Measurements from ENCODE around the gene RAD50. TPM values are rescaled to one million over a fixed set of nuclear protein-coding genes. Genes with fewer than 3 reads are reported as not detected.

Gene RAD50
- total RNA-seq, 1 donor from 2014 or later: 26.9 TPM

- no peak for FAIRE-seq
- no peak for DNase-seq (ENCODE audit: low spot score in 2 of 2)
These were observed 114.2 kb downstream of the RAD50 start for GRCh38 chr5:132671000-132671399.

DNA sequence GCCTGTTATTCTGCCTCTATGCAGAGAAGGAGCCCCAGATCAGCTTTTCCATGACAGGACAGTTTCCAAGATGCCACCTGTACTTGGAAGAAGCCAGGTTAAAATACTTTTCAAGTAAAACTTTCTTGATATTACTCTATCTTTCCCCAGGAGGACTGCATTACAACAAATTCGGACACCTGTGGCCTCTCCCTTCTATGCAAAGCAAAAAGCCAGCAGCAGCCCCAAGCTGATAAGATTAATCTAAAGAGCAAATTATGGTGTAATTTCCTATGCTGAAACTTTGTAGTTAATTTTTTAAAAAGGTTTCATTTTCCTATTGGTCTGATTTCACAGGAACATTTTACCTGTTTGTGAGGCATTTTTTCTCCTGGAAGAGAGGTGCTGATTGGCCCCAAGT, 116.7 kb downstream of the RAD50 start:
- DNase-seq (ENCODE audit: low spot score in 2 of 2) (no peak), FAIRE-seq (no peak)

- no peak for FAIRE-seq
These were observed 117.3 kb downstream of the RAD50 start, which contains the start of gene IL4 for GRCh38 chr5:132673939-132674630. Gene IL4 (plus strand): TSS chr5:132673989. CDS start chr5:132674051, 62 bp downstream.

DNA sequence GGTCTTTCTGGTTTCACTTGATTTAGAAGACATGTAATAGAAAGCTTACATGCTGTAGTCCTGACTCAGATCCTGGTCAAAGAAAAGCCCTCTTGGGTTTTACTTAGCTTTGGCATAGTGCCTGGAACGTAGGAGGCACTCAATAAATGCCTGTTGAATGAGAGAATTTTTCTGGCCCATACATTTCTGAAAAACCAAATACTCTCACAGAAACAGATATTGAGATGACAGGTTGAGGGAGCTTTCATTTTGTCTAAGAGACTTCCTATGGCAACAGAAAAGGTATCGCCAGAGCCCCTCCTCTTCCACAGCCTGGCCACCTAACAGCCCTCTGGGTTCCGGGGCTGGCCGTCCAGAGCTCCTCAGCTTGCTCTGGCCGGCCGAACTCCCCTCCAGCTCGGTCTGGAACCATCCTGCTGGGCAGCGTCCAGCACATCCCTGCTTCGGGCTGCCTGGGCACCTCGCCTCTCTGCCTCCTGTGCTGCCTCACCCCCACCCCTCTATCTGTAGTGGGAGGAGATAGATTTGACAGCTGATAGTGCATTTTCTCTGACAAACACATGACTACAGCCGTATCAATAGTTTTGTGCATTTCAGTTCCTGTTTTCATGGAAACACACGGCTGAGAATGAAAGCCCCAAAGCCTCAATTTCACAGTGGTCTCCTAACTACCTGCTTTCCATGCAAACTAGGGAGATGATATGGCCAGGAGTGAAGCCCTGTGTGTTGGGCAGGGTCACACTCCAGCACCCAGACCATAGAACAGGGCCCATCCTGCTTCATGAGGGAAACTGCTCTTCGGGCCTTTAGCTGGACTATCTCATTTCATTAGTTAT, 118.1 kb downstream of the RAD50 start:
- no peak for DNase-seq (ENCODE audit: low spot score in 2 of 2)
- FAIRE-seq: no peak

More at GRCh38 chr5:132673939-132674630, 117.3 kb downstream of the RAD50 start, which contains the start of gene IL4:
- no peak for DNase-seq (ENCODE audit: low spot score in 2 of 2)

- DNase-seq (ENCODE audit: low spot score in 2 of 2): no peak
- FAIRE-seq: no peak
These were observed 119.3 kb downstream of the RAD50 start for GRCh38 chr5:132675936-132676689.

GRCh38 chr5:132677191-132677590, 120.4 kb downstream of the RAD50 start:
- DNase-seq (ENCODE audit: low spot score in 2 of 2): no peak
- FAIRE-seq: no peak

- DNase-seq (ENCODE audit: low spot score in 2 of 2): no peak
- FAIRE-seq: no peak
These were observed 121.1 kb downstream of the RAD50 start for GRCh38 chr5:132677682-132678400.

GRCh38 chr5:132678735-132679134, 122.0 kb downstream of the RAD50 start:
- no peak for DNase-seq (ENCODE audit: low spot score in 2 of 2)
- no peak for FAIRE-seq

DNA sequence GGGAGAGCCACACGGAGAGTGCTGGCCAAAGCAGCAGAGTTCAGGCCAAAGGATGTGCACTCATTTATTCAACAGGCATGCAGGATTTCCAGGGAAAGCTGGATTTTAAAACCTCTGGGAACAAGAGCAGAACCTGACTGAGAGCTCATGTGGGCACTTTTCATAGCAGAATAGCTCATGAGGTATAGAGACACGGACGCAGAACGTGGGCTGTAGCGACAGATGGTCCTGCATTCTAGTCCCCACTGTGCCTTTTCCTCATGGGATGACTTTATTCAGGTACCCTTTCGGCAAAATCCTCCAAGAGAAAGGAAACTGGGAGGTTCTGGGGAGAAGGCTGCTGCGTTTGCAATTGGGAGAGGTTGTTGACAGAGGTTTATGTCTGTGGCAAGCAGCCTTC, 122.4 kb downstream of the RAD50 start:
- DNase-seq (ENCODE audit: low spot score in 2 of 2) (no peak), FAIRE-seq (no peak)

- FAIRE-seq (no peak), DNase-seq (ENCODE audit: low spot score in 2 of 2) (no peak)
These were observed 123.1 kb downstream of the RAD50 start for GRCh38 chr5:132679717-132680380.

- FAIRE-seq (no peak), DNase-seq (ENCODE audit: low spot score in 2 of 2) (no peak)
These were observed 124.2 kb downstream of the RAD50 start for GRCh38 chr5:132680780-132681475.

DNA sequence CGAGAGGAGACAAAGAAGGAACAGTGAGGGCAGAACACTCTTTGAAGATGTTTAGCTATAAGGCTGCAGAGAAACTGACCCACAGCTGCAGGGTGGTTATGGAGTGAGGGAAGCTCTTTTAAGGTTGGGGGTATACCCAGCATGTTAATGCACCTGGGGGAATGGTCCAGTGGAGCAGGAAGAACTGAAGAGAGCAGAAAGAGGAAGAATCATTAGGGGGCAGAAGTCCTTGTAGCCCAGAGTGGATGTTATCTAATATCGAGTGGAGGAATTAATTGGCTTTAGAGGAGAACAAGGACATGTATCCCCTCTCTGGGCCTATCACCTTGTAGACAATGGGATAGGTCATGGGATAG, 124.7 kb downstream of the RAD50 start:
- DNase-seq (ENCODE audit: low spot score in 2 of 2) (no peak), FAIRE-seq (no peak)

DNA sequence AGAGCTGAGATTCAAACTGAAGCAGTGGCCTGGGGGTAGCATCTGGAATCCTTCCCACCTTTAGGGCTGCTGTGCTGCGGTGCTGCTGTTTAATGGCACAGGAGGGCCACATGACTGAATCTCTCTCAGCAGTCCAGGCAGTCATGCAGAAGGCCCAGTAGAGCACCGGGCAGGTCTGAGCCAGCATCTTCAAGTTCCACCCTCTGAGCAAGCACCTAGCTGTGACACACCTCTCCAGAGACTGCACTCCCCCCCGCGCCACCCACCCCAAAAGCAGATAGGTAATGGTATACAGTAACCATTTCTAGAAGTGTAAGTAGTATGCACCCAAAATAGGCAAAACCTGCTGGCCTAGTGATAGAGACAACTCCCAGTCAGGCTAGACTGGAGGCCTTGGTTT, 125.2 kb downstream of the RAD50 start:
- DNase-seq (ENCODE audit: low spot score in 2 of 2) (no peak), FAIRE-seq (no peak)

- FAIRE-seq: no peak
- no peak for DNase-seq (ENCODE audit: low spot score in 2 of 2)
These were observed 127.7 kb downstream of the RAD50 start for GRCh38 chr5:132684491-132684890.

DNA sequence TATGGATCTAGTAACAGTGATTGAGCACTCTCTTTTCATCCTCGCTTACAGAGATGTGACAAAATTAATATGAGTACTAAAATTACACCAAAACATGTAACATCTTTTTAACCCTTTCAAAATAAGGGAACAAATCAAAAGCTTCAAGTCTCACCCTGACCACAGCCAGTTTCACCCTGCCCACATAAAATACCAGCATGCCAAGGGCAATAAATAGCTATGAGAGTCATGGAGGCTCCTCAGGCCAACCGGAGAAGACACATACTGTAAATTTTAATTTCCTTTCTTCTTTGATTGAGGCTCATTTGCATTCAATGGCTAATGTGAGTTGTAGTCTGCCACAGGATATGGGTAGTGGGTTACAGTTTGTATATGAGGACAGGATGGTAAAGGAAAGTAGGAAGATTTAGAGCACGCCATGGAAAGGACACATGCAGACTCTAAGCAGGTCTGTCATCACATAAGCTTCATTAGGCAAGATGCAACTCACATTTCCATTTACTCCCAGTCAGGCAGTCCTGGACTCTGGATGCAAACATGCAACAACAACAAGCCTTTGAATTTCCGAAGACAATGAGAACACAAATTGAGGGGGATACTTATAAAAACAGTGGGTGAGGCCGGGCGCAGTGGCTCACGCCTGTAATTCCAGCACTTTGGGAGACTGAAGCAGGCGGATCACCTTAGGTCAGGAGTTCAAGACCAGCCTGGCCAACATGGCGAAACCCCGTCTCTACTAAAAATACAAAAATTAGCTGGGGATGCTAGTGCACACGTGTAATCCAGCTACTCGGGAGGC, 128.3 kb downstream of the RAD50 start:
- no peak for FAIRE-seq
- DNase-seq (ENCODE audit: low spot score in 2 of 2): no peak

DNA sequence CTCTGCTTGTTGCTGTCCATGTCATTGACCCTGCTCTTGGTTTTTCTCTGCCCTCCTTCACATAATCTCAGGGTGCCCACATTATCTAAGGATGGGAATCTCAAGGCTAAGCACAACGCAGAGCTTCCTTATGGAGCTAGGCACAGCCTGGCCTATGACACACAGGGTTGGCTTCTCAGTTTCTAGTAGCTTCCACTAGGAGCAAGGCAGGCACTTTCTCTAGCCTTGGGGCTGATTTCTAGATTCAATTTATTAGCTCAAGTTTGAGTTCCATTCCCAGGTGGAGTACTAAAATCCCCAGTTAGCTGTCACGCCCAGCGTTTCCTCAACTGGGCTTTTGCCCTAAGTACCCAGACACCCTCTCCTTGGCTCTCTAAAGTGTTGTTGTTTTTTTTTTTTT, 129.4 kb downstream of the RAD50 start:
- no peak for FAIRE-seq

GRCh38 chr5:132687995-132688394, 131.2 kb downstream of the RAD50 start:
- FAIRE-seq (no peak), DNase-seq (ENCODE audit: low spot score in 2 of 2) (no peak)

More for the DNA sequence above, 129.4 kb downstream of the RAD50 start:
- no peak for DNase-seq (ENCODE audit: low spot score in 2 of 2)

- FAIRE-seq: no peak
These were observed 132.0 kb downstream of the RAD50 start for GRCh38 chr5:132688536-132689339.

More at GRCh38 chr5:132688536-132689339, 132.0 kb downstream of the RAD50 start:
- DNase-seq (ENCODE audit: low spot score in 2 of 2): no peak

All from frontal cortex (tissue), 4 donors.